K562 (cell line): ENCODE results near the gene SEMA3G. TPM values are rescaled to one million over a fixed set of nuclear protein-coding genes. Genes with fewer than 3 reads are reported as not detected.

ENCODE experiments used
- HCFC1 ChIP-seq: IDR thresholded peaks from 2 replicates; pipeline ENCODE4 v1.6.1; 2012; ENCODE audit warnings: low read depth, low read length, improper control_type of control experiment
- NRF1 ChIP-seq, 2 experiments: fragments of 450-650 bp; IDR thresholded peaks in 1 of 2; conservative IDR thresholded peaks in 1 of 2; 2 replicates each; pipeline ENCODE4 v1.6.1; 2014; ENCODE audit warnings: mild to moderate bottlenecking in 2 of 2
- PHB2 ChIP-seq: fragments of 450-650 bp; IDR thresholded peaks from 2 replicates; pipeline ENCODE4 v1.6.1; 2017; ENCODE audit warnings: low read depth
- SMAD2 ChIP-seq: fragments of 150-350 bp; IDR thresholded peaks from 2 replicates; pipeline ENCODE4 v1.6.1; 2014; ENCODE audit warnings: low read depth, mild to moderate bottlenecking, low read length
- SPI1 ChIP-seq: IDR thresholded peaks from 2 replicates; pipeline ENCODE4 v1.6.1; 2011; ENCODE audit warnings: low read depth, low read length, control low read depth, borderline replicate concordance
- SREBF2 ChIP-seq: sonication (generic); formaldehyde crosslinking; IDR thresholded peaks from 2 replicates; pipeline ENCODE4 v1.4.0; 2020; ENCODE audit warnings: mild to moderate bottlenecking, missing genetic modification reagents
- XRCC4 ChIP-seq: IDR thresholded peaks from one replicate; pipeline ENCODE4 v1.6.1; 2011; ENCODE audit not compliant: insufficient read depth, insufficient read length; ENCODE audit errors: extremely low read depth
- ZBTB40 ChIP-seq, 2 experiments: fragments of 450-650 bp in 1 of 2; sonication (generic) in 1 of 2; formaldehyde crosslinking in 1 of 2; IDR thresholded peaks; 2 replicates each; pipeline versions ENCODE4 v1.7.1 to v1.9.0; 2016 to 2022; ENCODE audit warnings: inconsistent platforms in 1 of 2, mild to moderate bottlenecking in 1 of 2, missing genetic modification reagents in 1 of 2
- ZNF124 ChIP-seq: sonication (generic); formaldehyde crosslinking; IDR thresholded peaks from 2 replicates; pipeline ENCODE4 v1.8.1; 2022; ENCODE audit warnings: missing genetic modification reagents
- ZNF134 ChIP-seq: fragments of 250-450 bp; sonication (Bioruptor Pico); conservative IDR thresholded peaks from 2 replicates; pipeline ENCODE4 v1.4.0; 2020
- ZNF143 ChIP-seq: sonication (generic); formaldehyde crosslinking; IDR thresholded peaks from 2 replicates; pipeline ENCODE4 v1.9.0; 2022; ENCODE audit warnings: mild to moderate bottlenecking, missing genetic modification reagents
- ZNF766 ChIP-seq: fragments of 200-800 bp; sonication (Bioruptor generic); conservative IDR thresholded peaks from 2 replicates; pipeline ENCODE4 v1.6.1; 2016; ENCODE audit warnings: missing genetic modification characterization, missing compliant biosample characterization
- polyA plus RNA-seq, 8 experiments: library from polyadenylated mRNA; depleted of rRNA in 4 of 8; stranded (reverse) in 5 of 8; unstranded in 3 of 8; fragments of >200 nt; fragmentation: Nextera tagmentation in 2 of 8; fragmentation: Illumina TruSeq in 1 of 8; extraction: Ambion mirVana in 2 of 8; extraction: Trizol in 1 of 8; gene quantifications; 2 replicates each; pipeline versions ENCODE4 v1.2.1 to v1.2.3, GENCODE V29; 2011 to 2014; ENCODE audit warnings: inconsistent platforms in 1 of 8, missing spikeins in 1 of 8
- total RNA-seq, 7 experiments: library from RNA; depleted of rRNA in 6 of 7; stranded (reverse); fragments of >200 nt in 6 of 7; fragmentation: Illumina TruSeq in 2 of 7; extraction: Trizol in 2 of 7; gene quantifications; 2 replicates each; pipeline versions ENCODE4 v1.2.1 to v1.2.3, GENCODE V29; 2011 to 2021; ENCODE audit warnings: low replicate concordance in 1 of 7
- TF ChIP-seq, protein P1 (sequence below), 2 experiments: fragments of 450-650 bp; conservative IDR thresholded peaks; 2 replicates each; pipeline ENCODE4 v1.6.1; 2017; ENCODE audit warnings: mild to moderate bottlenecking in 2 of 2, moderate library complexity in 2 of 2
- TF ChIP-seq, protein P2 (sequence below): fragments of 250-450 bp; sonication (Bioruptor Pico); IDR thresholded peaks from 2 replicates; pipeline ENCODE4 v1.5.0; 2021; ENCODE audit warnings: mild to moderate bottlenecking, borderline replicate concordance

The SEMA3G gene
- total and polyA plus RNA-seq, 9 of the 15 experiments (the other 6 are each of a cell fraction or from before 2014, with no cell fraction given), result 0.04 to 0.07 (median 0.05) TPM; not detected in 6

- TF ChIP-seq ZBTB40 (IDR thresholded peaks at IDR 0.05) (no peak), ZBTB40 (CRISPR knock-in tag; IDR thresholded peaks at IDR 0.05) (no peak), ZNF134 (CRISPR knock-in tag) (no peak), NRF1 (conservative IDR thresholded peaks at IDR 0.05 in 1 of 2, IDR thresholded peaks at IDR 0.05 in 1 of 2) (peak; percentile 62 to 73), ZNF124 (no peak), ZNF143 (no peak), XRCC4 (no peak), ZNF766 (CRISPR knock-in tag) (no peak), PHB2 (no peak), SMAD2 (no peak), HCFC1 (peak; percentile 24; the same call in 1 of the 2 replicates), SREBF2 (no peak), SPI1 (no peak)
- TF ChIP-seq, protein P1, sequence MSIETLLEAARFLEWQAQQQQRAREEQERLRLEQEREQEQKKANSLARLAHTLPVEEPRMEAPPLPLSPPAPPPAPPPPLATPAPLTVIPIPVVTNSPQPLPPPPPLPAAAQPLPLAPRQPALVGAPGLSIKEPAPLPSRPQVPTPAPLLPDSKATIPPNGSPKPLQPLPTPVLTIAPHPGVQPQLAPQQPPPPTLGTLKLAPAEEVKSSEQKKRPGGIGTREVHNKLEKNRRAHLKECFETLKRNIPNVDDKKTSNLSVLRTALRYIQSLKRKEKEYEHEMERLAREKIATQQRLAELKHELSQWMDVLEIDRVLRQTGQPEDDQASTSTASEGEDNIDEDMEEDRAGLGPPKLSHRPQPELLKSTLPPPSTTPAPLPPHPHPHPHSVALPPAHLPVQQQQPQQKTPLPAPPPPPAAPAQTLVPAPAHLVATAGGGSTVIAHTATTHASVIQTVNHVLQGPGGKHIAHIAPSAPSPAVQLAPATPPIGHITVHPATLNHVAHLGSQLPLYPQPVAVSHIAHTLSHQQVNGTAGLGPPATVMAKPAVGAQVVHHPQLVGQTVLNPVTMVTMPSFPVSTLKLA (conservative IDR thresholded peaks at IDR 0.05), result peak; percentile 54 to 57
- TF ChIP-seq, protein P2, sequence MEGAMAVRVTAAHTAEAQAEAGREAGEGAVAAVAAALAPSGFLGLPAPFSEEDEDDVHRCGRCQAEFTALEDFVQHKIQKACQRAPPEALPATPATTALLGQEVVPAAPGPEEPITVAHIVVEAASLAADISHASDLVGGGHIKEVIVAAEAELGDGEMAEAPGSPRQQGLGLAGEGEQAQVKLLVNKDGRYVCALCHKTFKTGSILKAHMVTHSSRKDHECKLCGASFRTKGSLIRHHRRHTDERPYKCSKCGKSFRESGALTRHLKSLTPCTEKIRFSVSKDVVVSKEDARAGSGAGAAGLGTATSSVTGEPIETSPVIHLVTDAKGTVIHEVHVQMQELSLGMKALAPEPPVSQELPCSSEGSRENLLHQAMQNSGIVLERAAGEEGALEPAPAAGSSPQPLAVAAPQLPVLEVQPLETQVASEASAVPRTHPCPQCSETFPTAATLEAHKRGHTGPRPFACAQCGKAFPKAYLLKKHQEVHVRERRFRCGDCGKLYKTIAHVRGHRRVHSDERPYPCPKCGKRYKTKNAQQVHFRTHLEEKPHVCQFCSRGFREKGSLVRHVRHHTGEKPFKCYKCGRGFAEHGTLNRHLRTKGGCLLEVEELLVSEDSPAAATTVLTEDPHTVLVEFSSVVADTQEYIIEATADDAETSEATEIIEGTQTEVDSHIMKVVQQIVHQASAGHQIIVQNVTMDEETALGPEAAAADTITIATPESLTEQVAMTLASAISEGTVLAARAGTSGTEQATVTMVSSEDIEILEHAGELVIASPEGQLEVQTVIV (CRISPR knock-in tag), result no peak
These were observed 10.6 kb upstream of the SEMA3G start, which contains the start of gene NISCH (continued) for GRCh38 chr3:52455283-52456168.
